Vagina (tissue), 2 donors: Measurements from ENCODE around the gene PDHX.

Experiments used
- CTCF ChIP-seq, 3 experiments: fragments of 450-650 bp in 2 of 3; fragments of 200-600 bp in 1 of 3; sonication (generic) in 1 of 3; IDR thresholded peaks; one replicate each; pipeline ENCODE4 v1.5.1; 2017 to 2019; ENCODE audit warnings: antibody characterized with exemption in 3 of 3, mild to moderate bottlenecking in 2 of 3, moderate library complexity in 2 of 3
- POLR2AphosphoS5 ChIP-seq, 2 donors: sonication (generic); formaldehyde crosslinking; IDR thresholded peaks; one replicate each; pipeline ENCODE4 v1.9.0; 2017; ENCODE audit warnings: antibody characterized with exemption in 2 of 2, mild to moderate bottlenecking in 2 of 2, low read depth in 1 of 2; ENCODE audit not compliant: insufficient read depth in 1 of 2

- no peak for TF ChIP-seq POLR2AphosphoS5 (IDR thresholded peaks at IDR 0.05; ENCODE audit: insufficient read depth in 1 of 2, low read depth in 1 of 2)
- TF ChIP-seq CTCF (IDR thresholded peaks at IDR 0.05) = no peak
Observed at GRCh38 chr11:34887260-34887659, 29.2 kb upstream of the PDHX start.
